RPMI8226 (cell line): ENCODE results near the gene CHCHD6.

ENCODE experiments used
- DNase-seq: peaks from one replicate; pipeline ENCODE4 v3.0.0-alpha.2; 2015

Gene CHCHD6

DNA sequence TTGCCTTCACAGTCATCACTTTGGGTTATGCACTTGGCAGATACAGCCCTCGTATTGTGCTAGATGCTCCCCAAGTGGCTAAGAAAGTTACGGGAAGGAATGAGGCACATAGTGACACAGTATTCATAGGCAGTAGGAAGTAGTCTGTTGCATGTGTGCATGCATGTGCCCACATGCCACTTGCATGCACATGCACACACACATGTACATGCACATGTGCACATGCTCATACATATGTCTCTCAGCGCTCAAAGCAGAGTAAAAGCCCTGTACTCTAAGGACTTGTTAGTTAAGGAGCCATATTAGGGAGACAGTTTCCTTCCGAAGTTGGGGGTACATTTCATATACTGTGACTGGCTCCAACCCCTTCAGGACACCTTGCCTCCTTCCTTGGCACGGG, 128.9 kb downstream of the CHCHD6 start:
- DNase-seq = no peak

DNA sequence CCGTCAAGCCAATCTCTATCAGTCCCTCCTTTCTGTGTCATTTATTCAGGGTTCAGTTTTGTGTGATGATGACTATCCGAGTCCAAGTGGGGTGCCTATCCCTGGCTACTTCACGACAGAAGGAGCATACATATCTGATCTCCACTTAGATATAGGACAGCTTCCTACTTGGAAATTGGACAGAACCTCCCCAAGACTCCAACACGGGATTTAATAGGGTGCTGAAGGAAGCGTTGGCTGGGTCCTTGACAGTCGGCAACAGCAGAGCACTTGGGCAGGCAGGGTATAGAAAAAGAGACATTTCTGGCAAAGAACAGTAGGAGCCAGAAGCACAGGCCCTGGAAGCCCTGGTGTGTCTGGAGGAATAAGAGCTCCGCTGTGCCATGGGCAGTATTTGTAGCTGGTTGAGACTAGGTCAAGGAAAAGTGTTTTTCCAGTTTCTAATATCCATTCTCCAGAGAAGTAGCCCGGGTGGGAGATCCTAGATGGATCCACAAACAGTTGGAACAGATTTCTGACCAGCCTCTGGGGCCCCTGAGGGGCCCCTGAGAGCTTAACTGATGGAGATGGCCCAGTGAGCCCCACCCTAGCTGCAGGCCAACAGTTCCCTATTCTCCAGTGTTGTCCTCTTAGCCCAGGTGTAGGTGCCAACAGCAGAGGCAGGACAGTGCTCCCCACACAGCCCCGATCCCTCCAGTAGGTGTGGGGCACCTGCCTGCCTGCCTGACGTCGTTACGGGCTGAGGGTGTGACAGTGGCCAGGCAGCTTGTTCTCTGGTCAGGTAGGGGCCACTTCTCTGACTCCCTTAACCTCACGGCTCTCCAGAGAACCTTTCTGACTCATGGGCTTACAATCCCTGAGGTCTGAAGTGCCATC, 130.8 kb downstream of the CHCHD6 start:
- DNase-seq = no peak

DNA sequence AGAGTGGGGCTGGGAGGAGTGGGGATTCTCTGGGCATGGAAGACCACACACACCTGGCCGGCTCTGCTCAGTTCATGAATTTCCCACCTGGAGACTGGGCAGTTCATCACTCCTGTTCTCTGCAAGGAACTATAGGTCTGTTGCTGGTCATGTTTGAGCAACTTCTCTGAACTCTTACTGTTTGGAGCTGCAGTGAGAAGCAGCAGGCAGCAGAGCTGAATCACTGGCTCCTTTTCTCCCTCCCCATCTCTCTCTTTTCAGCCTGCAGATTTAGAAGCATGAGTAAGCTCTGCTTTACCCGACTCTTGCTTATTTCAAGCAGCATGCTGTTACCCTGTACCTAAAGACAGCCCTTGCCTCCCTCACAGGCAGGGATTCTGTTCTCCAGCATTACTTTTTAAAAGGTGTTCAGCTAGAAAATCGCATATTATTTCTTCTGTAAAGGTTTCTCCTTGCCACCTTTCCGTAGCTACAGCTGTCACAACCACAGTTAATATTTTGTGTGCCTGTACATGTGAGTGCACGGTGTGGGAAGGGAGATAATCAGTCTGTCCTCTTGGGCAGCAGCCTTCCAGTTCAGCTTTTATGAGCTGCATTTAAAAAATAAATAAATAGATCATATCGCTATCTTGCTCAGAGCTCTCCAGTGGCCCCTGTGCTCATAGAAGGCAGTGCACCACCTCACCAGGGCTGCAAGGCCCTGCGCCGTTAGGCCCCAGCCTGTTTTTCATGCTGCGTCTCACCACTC, 131.6 kb downstream of the CHCHD6 start:
- DNase-seq = no peak

DNA sequence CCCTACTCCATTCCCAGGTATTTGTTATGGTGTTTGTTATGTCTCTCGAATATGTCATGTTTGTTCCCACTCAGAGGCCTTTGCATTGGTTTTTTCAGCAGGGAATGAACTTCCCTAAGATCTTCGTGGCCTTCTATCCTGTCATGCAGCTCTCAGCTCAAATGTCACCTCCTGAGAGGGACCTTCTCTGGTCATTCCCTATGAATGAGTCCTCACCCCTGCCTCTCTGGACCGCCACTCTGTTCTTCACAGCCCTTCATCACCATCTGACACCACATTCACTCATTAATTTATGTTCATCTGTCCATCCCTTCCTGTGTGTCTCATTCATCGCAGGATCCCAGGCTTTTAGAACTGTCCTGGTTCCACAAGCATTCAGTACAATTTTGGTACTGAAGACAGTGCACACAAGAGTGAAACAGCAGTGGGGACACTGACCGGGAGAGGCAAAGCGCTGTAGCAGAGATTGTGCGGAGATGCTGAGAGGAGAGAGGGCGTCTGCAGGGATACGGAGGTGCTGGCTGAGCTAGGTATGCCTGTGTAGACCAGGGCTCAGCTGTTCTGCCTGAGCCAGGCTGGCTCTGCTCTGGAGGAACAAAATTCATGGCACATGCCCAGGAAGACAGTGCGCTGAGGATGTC, 132.3 kb downstream of the CHCHD6 start:
- DNase-seq = no peak

DNA sequence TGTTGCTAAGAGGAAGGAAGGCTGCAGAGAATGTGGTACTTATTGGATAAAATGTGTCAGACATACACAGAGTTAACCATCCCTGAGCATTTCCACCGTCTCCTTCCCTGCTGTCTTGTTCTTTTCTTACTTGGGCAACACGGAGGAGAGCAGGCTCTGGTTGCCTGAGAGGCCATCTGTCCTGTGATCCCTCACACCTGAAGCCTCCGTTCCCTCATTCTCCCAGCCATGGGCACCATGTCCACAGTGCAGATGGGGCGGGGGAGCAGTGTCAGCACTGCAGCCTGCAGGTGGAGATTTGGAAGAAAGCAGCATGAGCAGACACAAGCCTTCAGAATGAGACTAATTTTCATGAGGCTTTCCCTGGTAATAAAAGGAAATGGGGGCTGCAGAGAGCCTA, 133.7 kb downstream of the CHCHD6 start:
- no peak for DNase-seq

DNA sequence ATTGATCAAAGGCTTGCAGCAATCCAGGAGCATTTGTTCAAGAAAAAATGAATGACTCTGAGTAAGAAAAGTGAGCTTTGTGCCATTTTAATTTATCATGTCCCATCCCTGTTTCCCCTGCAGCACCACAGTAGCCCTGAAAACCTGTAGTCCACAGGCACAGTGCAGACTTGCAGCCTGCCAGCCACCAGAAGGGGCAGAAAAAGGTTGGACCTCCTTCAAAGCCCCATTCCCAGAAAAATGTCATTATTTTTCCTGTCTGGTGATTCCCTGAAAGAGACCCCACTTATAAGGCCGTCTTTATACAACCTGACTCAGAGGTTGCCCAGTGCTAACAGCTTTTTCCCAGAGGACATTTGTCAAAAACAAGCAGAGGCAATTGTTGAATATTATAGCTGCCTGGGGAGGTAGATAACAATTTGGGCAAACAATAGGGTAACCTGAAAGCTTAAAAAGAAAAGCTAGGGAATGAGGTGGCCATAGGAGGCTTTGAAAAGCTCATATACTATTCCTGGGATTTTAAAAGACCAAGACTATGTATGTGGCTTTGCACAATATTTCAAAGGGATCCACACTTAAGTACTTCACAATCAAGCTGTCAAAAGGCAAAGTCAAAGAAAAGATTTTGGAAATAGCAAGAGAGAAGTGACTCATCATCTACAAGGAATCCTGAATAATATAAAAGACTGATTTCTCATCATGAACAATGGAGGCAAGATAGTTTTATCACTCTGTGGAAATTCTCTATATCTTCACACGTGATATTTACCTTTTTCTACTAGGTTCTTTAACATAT, 142.1 kb downstream of the CHCHD6 start:
- no peak for DNase-seq

DNA sequence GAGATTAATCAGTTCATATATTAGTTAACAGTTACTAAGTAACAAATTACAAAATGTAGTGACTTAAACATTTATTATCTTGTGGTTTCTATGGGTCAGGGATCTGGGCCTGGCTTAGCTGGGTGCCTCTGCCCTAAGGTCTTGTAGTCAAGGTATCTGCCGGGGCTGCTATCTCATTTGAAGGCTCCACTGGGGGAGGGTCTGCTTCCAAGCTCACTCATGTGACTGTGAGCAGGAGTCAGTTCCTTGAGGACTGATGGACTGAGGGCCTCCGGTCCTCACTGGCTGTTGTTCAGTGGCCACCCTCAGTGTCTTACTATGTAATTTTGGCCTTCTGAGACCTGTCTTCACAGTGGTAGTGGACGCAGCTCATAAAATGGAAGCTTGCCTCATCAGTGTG, 143.0 kb downstream of the CHCHD6 start:
- DNase-seq = no peak

DNA sequence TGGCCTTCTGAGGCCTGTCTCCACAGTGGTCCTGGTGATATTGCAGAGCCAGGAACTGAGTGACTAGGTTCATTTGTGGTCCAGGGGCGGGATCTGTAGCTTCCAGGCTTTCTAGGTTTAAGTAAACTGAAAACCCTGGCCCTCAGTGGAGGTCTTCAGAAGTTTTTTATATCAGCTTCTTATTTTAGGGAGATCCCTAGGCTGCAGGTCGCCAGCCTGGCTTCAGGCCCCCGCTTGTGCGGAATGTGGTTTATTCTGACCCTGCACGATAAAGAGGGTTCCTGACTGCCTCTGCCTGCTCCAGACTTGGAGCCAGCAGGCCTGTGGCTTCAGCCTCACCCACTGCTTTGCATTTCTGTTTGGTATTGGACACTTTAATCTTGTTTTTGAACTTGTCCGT, 145.0 kb downstream of the CHCHD6 start:
- no peak for DNase-seq

DNA sequence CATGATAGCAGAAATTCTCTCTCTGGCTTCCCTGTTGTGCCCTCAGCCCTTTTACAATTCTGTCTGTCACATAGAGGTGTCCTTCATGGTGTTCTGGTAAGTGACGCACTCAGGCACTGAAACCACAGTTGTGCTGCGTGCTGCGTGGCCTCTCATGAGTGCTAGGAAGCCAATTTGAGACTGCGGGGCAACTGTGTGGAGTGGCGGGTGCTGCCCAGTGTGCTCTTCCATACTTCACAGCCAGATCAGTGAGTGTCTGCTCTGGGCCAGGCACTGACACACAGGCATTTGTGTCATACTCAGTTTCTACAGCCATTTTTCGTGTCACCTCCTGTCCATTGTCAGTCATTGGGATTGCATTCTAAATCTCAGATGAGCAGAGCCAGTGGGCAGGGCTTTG, 145.7 kb downstream of the CHCHD6 start:
- DNase-seq = no peak

DNA sequence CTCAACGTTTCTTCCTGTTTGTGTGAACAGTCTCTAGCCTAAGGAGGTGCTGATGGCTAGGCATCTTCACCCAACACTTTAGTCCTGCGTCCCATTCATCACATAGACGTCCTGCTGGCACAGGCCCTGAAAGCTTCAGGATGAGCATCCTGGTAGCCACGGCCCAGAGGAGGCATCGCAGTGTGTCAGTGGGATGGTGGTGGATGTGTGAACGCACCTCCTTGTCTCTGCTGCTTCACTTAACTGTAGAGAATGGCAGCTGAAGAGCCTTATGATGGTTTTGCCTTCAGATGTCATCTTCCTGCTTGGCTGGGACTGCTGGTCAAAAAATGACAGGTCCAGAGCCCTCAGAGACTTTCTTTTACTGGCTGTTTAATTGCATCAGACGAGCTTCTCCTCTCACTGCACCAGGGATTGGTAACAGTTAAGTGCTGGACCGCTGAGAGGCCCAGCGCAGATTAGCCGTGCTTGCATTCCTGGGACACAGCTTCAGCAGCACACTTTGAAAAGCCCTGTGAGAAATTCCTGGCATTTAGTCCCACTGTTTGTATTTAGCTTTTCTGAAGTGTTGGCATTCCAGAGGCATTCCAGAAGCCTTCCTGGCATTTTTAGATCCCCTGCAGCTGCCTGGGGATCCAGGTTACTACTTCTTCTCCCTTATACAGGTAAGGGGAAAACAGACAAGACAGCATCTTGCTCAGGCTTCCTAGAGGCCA, 146.5 kb downstream of the CHCHD6 start:
- no peak for DNase-seq

DNA sequence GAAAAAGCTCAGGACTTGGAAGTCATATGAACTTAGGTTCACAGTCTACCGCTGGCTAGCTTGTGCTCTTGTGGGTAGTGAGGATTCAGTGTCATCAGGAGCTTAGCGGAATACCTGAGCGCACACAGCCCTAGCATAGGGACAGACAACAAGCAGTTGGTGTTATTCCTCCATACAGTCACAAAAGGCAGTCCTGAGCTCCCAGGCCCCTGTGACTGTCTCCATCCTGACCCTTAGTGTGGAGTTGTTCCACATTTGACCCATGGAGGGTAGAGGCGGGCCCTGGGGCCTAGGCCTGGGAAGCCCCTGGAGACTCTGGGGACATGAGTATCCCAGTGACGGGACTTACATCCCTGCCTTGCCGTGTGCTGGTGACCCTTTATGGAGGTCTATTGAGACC, 147.3 kb downstream of the CHCHD6 start:
- no peak for DNase-seq

DNA sequence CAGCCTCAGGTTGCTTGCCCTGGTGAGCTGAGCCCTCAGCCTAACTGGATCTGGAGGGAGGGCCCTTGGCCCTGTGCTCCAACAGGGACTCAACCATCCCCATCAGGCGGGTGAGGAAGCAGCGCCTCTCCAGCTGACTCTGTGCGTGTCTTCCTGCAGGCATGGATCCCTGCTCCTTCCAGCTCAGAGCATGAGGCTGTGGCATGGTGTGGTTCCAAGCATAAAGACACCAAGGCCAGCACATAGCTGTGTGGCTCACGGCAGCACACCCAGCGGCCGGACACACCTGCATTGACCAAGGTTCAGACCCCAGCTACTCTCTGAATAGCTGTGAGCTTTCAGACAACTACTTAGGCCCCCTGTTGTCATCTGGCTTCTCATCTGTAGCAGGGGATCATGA, 147.9 kb downstream of the CHCHD6 start:
- DNase-seq = no peak

DNA sequence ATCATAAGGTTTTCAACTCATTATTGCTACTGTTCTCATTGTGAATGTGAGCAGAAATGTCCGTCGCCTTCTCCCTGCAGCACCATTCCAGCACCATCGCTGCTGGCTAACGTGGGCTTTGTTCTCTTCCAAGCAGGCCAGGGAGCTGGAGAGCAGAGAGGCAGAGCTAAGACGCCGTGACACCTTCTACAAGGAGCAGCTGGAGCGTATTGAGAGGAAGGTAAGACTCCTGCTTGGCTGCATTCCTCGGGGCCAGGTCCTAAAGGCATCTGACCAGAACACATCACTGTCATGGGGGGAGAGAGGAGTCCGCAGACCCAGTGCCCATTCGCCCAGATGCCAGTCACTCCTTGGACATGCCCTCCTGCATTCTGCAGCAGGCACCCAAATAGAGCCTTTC, 148.5 kb downstream of the CHCHD6 start:
- DNase-seq = no peak

DNA sequence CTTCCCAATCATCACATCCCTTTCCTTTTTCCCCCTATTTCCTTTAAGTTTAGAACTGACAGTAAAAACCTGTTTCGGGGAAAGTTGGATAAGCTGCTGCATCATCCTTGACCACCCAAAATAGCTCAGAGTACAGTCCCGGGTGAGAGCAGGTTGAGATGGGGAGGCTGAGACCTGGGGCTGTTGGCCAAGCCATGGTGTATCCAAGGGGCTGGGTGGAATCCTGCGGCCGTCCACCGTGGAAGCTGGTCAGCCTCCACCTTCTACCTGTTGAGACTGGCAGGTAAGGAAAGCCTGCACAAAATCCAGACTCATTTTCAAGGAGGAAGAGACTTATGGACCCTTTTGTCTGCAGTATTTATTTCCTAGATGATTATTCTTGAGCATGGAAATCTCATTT, 150.6 kb downstream of the CHCHD6 start:
- DNase-seq = no peak

DNA sequence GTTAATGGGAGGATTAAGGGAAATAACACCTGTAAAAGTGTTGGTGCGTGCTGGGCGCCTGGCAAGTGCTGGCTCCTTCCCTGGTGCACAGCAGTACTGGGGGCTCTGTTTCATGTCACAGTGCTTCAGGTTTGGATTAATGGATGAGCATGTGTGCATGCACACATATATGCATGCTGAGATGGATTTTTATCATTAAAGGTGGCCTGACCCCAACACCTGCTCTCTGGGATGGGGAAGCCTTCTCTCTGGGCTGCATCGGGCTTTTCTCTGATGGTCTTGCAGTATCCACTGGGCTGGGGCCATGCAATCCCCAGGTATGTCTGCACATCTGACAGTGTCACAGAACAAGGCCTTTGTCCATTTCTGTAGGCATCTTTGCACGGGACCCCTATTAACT, 151.3 kb downstream of the CHCHD6 start:
- no peak for DNase-seq

DNA sequence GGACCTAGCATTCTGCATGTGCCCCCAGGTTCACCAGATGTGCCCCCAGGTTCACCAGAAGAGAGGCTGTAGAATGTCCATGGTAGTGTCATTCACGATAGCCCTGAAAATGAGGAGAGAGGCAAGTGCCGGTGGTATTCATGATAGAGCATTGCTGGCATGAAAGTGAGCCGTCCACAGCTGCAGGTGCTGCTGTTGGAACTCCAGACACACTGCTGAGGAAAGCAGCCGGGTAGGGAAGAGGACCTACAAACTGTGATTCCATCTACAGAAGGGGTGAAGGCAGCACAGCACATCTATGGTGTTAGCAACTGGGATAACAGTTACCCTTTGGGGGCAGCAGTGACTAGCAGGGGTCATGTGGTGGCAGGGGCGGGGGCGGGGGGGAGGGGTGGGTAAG, 153.9 kb downstream of the CHCHD6 start:
- DNase-seq = no peak

DNA sequence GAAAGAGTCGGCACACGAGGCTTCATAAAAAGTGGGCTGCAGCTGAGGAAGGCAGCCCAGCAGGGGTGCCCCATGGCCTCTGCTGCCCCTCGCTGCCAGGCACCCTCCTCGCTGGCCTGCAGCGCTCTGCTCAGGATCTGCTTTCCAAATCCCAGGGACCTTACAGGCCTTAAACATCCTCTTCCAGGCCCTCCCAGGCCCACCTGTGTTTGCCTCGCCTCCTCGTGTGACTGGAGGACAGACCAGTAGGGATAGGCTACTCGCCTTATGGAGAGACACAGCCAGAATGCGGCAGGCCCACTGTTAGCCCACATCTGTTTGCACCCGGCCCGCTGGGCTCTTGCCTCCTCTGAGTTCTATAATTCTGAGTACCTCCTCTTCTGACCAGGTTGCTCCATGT, 154.4 kb downstream of the CHCHD6 start:
- no peak for DNase-seq

DNA sequence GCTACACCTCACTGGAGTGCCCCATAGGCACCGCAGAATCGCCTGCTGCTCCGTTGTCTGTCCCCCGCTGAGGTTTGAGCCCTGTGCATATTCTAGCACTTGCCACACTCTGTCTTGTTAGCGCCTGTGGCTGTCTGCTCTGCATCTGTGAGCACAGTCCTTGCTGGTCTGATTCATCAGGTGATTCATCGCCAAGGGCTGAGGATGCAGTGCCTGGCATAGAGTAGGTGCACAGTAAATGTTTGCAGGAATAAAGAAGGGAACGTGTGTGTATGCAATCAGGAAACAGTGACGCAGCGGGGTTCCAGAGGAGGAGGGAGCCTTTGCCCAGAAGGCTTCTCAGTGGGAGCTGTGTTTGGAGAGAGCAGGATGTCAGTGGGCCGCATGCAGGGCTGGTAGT, 154.8 kb downstream of the CHCHD6 start:
- no peak for DNase-seq

DNA sequence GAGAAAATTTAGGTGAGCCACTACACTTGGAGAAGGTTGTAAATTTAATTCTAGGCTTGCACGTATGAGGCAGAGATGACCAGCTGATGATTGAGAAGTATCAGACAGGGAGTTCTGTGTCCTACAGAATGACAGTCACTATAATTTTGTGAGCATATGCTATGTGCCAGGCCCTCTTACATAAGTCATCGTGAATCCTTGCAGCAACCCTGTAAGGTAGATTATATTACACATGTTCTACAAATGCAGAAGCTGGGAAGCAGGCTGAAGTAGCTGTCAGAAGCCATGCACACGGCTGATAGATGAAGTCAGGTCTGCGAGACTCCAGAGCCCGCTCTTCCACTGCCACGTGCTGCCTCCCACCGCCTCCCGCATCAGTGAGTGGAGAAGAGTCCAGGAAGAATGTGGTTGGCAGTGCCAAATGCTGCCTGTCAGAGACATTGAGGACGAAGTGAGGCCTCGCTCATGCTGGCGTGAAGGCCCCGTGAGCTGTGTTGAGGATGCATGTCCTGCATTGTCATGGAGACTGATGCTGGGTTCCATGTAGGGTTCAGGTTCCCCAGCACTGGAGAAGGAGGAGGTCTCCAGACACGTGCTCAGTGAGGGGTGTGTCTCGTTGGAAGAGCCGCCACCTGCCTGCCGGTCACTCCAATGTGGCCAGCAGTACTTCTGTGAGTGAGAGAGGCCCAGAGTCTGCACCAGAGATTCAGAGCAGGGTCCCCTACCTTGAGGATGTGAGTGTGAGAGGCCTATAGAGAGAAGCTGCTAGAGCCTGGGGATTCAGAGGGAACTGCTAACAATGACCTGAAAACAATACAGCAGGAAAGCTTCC, 155.6 kb downstream of the CHCHD6 start:
- DNase-seq = no peak

DNA sequence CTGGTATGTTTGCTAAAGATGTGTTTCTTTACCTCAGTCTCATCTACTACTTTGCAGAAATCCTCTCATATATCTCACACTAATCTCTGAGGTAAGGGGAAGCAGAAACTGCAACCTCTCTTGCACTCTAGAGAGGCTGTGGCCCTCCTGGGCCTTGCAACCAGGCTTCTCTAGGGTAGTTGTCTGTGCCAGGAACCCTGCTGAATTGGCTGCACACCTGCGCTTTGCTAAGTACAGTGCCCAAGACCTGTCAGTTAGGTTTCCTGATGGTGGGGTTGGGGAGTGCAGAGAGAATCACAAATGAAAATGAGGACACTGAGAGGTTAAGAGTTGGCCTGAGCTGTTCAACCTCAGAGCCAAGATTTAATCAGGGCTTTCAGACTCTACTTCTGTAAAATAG, 161.7 kb downstream of the CHCHD6 start:
- DNase-seq = no peak

DNA sequence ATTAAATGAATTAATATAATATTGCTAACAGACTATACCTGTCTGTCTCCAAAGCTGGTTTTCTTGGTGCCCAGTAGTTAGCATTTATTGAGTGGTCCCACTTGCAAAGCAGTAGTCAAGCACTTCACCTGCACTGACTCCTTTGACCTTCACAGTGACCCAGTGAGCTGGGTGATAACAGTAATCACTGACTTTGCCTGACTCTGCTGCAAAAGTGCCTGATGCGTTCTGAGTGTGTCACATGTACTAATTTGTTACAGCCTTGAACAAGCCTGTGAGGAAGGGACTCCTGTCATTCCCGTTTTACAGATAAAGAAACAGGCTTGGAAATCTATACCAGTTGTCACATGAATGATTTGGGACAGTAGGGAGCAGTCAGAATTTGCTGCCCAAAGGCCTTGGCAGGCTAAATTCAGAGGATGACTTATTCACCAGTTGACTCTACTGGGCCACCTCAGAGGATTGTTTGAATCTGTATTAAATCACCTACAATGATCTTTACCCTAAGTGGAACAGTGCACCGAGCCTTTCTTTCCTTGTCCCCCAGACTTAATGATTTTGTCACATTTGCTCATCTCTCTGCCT, 162.2 kb downstream of the CHCHD6 start:
- no peak for DNase-seq
